ENCODE measurements around the gene ENOX1.

DNA sequence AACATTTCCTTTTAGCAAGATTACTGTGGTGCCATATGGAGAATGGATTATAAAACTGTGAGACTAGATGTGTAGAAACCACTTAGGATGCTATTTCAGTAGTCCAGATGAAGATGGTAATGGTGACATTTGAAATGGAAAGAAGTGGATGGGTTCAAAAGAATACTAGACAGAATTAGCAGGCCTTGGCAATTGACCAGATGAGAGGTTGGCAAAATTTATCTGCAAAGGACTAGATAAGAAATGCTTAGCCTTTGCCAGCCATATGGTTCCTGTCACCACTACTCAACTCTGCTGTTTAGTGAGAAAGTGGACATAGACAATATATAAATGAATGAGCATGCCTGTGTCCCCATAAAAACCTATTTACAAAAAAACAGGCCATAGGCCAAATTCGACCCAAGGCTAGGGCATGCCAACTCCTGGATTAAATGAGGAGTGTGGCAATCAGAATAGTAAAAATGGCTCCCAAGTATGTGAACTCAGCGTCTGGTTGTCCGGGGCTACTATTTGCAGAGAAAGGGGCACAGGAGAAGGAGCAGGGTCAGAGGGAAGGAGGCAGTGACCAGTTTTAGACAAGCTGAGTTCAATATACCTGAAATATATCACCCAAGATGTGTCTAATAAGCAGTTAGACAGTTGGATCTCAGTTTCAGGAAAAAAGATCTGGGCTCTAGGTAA, 98.4 kb downstream of the ENOX1 start:
- TF ChIP-seq, protein P1, sequence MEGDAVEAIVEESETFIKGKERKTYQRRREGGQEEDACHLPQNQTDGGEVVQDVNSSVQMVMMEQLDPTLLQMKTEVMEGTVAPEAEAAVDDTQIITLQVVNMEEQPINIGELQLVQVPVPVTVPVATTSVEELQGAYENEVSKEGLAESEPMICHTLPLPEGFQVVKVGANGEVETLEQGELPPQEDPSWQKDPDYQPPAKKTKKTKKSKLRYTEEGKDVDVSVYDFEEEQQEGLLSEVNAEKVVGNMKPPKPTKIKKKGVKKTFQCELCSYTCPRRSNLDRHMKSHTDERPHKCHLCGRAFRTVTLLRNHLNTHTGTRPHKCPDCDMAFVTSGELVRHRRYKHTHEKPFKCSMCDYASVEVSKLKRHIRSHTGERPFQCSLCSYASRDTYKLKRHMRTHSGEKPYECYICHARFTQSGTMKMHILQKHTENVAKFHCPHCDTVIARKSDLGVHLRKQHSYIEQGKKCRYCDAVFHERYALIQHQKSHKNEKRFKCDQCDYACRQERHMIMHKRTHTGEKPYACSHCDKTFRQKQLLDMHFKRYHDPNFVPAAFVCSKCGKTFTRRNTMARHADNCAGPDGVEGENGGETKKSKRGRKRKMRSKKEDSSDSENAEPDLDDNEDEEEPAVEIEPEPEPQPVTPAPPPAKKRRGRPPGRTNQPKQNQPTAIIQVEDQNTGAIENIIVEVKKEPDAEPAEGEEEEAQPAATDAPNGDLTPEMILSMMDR (IDR thresholded peaks at IDR 0.05), result no peak
- no peak for TF ChIP-seq POLR2A (IDR thresholded peaks at IDR 0.05)
